ENCODE measurements around the gene SLC25A23. TPM values are rescaled to one million over a fixed set of nuclear protein-coding genes. Genes with fewer than 3 reads are reported as not detected.

Gene SLC25A23
- total RNA-seq, 1 donor from 2014 or later, result 51.4 TPM

DNA sequence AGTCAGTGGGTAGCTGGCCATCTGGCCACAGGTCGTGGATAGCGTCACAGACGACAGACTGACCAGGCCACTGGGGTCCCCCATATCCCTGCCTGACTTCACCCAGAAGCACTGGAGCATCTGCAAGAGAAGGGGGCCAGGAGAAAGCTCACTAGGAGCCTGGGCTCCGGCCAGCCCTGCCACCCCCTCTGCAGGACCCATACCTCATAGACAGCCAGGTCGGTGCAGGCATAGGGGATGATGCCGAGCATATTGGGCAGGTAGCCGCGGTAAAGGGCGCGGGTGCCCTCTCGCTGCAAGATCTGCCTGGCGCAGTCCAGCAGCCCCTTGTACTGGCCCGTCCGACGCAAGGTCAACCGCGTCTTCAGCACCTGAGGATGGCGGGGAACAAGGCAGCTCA, 32.5 kb downstream of the SLC25A23 start:
- Histone ChIP-seq H3K36me3 (peaks cover 3% of the 10 kb centered on the region), H3K9me3 (no peaks in the 10 kb centered on the region), H3K4me3 (no peak overlapping the region), H3K27me3 (no peaks in the 10 kb centered on the region), H3K27ac (no peak overlapping the region), H3K4me1 (peaks cover 14% of the 10 kb centered on the region)
- ATAC-seq, result no peak
- DNase-seq, result no peak
- TF ChIP-seq, protein P1, sequence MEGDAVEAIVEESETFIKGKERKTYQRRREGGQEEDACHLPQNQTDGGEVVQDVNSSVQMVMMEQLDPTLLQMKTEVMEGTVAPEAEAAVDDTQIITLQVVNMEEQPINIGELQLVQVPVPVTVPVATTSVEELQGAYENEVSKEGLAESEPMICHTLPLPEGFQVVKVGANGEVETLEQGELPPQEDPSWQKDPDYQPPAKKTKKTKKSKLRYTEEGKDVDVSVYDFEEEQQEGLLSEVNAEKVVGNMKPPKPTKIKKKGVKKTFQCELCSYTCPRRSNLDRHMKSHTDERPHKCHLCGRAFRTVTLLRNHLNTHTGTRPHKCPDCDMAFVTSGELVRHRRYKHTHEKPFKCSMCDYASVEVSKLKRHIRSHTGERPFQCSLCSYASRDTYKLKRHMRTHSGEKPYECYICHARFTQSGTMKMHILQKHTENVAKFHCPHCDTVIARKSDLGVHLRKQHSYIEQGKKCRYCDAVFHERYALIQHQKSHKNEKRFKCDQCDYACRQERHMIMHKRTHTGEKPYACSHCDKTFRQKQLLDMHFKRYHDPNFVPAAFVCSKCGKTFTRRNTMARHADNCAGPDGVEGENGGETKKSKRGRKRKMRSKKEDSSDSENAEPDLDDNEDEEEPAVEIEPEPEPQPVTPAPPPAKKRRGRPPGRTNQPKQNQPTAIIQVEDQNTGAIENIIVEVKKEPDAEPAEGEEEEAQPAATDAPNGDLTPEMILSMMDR (IDR thresholded peaks at IDR 0.05), result no peak
- intact Hi-C loops (cut with DNase I), result no loop called here

DNA sequence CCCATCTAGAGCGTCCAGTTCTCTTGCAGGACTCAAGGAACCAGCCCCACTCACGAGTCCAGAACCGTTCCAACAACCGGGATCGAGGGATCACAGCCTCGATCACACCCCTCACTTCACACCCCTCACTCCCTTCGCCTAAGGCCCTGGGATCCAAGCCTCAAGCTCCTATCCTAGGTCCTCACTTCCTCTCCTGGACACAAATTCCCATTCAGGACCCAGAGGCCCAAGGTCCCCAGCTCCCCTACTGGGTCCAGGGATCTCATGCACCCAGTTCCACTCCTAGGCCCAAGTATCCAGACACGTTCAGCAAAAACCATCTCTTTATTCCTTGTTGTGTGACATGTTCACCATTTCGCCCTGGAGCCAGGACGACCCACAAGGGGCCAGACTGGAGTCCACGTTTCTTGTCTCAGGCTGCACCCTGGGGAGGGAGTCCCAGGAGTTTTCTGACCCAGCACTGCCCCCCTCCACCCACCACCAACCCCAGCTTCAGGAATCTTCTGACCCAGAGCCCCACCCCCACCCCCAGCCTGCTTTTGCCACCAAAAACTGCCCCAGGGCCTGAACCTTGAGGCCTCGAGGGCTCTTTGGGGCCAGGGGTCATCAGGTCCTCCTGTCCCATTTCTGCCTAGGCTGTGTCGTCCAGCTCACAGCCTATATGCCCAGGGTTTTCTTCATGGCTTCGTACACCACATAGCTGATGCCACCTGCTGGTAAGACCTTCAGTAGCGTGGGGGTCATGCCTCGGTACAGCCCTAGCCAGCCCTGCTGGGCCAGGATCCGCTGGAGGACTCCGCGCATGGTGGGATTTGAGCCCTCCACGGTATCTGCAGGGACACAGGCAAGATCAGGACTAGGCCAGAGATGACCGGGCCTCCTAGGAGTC, 33.6 kb downstream of the SLC25A23 start:
- peak overlapping the region; percentile 38 for H3K4me3 ChIP-seq
- H3K36me3 ChIP-seq, result peaks cover 14% of the 10 kb centered on the region
- DNase-seq, result no peak
- ATAC-seq, result no peak
- TF ChIP-seq, protein P1 (IDR thresholded peaks at IDR 0.05), result peak; percentile 16
- peaks cover 14% of the 10 kb centered on the region for H3K4me1 ChIP-seq
- no peaks in the 10 kb centered on the region for H3K9me3 ChIP-seq
- no peaks in the 10 kb centered on the region for H3K27me3 ChIP-seq
- intact Hi-C loops (cut with DNase I), result no loop called here
- peak overlapping the region; percentile 83 for H3K27ac ChIP-seq

DNA sequence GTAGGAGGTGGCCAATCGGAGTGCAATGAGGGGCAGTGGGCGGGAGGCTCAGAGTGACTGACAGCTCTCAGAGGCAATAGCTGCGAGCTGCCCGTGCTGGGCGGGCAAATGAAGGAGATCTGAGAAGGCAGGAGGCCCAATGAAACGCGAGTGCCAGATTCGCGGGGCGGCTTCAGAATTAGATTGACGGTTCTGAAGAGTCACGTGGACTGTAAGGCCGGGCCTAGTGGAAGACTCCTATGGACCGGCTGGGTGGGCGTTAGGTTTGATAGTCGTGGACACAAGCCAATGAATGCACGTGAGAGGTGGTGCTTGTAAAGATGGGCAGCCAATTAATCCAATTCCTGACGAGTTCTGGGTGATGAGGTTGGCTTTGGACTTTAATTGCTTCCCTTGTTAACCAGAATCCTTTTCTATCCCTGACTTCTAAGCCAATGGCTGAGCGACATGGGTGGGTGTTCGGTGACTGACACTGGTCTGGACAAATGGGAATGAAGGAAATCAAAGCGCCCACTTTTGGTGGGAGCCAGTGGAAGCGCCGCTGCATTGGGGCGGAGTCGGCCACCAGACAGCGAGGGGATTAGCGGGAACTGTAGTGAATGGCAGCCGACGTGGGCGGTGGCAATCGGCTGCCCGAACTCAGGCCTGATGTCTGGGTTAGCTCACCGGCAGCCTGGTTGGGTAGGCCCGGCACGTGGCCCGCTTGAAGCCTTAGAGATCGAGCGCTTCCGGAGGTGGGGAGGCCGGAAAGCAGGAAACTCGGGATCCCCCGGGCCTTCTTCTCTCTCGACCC, 34.5 kb downstream of the SLC25A23 start:
- peaks cover 14% of the 10 kb centered on the region for H3K4me1 ChIP-seq
- TF ChIP-seq, protein P1 (IDR thresholded peaks at IDR 0.05), result no peak
- peak overlapping the region; percentile 83 for H3K27ac ChIP-seq
- H3K4me3 ChIP-seq, result peak overlapping the region; percentile 38
- ATAC-seq, result peak; percentile 94
- no peaks in the 10 kb centered on the region for H3K9me3 ChIP-seq
- H3K27me3 ChIP-seq, result no peaks in the 10 kb centered on the region
- H3K36me3 ChIP-seq, result peaks cover 23% of the 10 kb centered on the region
- DNase-seq, result peak; percentile 99
- intact Hi-C loops (cut with DNase I), result no loop called here

DNA sequence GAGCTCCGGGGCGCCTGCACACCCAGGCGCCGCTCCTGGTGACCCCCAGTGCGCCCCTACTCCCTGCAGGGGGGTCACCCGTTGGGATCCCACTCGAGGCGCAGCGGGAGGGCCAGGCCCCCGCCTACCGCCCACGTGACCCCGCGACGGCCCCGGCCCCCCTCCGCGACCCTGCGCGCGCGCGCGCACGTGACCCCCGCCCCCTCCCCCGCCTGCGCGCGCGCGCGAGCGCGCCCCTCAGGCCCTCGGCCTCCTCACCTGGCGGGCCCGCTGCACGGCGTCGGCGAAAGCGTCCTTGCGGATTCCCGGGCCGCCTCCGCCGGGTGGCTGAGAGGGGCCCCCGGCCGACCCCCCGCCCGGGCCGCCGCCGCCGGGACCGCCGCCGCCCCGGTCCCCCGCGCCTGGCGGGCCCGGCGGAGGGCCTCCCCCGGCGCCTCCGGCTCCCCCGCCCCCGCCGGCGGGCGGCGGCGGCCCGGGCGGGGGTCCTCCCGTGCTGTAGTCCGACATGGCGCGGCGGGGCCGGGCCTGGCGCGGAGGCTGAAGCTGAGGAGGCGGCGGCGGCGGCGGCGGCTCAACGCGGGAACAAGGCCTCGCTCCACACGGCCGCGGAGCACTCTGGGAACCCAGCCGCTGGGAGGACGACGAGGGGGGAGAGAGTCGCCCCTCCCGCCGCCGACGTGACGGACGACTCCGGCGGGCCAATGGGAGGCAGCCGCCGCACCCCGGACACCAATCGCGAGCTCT, 35.2 kb downstream of the SLC25A23 start, which contains the start of gene KHSRP:
Gene KHSRP, minus strand, starts transcription at position 617 of the 744 bp plus-strand sequence. Its CDS starts 110 bp downstream, at position 507.
- TF ChIP-seq, protein P1 (IDR thresholded peaks at IDR 0.05), result no peak
- ATAC-seq, result no peak
- Histone ChIP-seq H3K4me3 (peak within 1 kb of the TSS; percentile 82), H3K9me3 (no peaks in the 10 kb centered on the region), H3K4me1 (peaks cover 14% of the 10 kb centered on the region), H3K27ac (peak within 1 kb of the TSS; percentile 83), H3K36me3 (peaks cover 30% of the 10 kb centered on the region), H3K27me3 (no peaks in the 10 kb centered on the region)
- DNase-seq, result peak; percentile 77
- intact Hi-C loops (cut with DNase I), result no loop called here

DNA sequence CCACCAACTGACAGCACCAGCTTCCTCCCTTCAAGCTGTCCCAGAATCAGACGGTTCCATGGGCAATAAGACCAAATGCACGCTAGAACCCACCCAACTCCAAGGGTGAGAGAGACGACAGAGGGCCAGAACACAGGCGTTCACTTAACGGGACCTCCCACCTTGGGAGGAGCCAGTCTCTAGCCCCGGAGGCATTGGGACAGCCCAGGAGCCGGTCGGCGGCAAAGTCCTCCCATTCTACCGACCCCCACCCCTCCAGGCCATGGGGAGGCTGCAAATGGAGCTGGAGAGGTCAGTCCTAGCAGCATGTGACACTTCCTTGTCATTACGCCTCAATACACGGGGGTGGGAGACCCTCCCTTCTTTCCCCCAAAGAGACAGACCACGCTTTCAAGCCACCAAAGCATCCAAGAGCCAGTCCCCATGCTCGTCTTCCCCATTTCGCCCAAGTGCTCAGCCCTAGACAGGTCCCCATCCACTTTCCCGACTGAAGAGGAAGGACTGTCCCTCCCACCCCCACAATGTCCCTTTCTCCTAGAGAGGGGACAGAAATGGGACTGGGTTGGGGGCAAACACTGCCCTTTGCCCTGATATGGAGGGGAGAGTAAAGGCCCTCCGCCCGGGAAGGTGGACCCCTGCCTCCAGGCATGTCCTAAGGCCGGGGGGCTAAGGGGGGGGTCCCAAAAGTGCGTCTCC, 35.9 kb downstream of the SLC25A23 start:
- Histone ChIP-seq H3K36me3 (peaks cover 38% of the 10 kb centered on the region), H3K27me3 (no peaks in the 10 kb centered on the region), H3K4me1 (peaks cover 14% of the 10 kb centered on the region), H3K27ac (peak overlapping the region; percentile 67), H3K4me3 (peak overlapping the region; percentile 82), H3K9me3 (no peaks in the 10 kb centered on the region)
- intact Hi-C loops (cut with DNase I), result no loop called here
- ATAC-seq (no peak), DNase-seq (no peak)
- TF ChIP-seq, protein P1 (IDR thresholded peaks at IDR 0.05), result no peak

Data from upper lobe of right lung (tissue), 1 donor.